SK-N-SH treated with all-trans-retinoic acid at 6 μM for 48 hours (cell line): ENCODE measurements around the gene TOM1L2.

Source experiments
- BACH2 ChIP-seq: fragments of 250-450 bp; sonication (Bioruptor Pico); IDR thresholded peaks from 2 replicates; pipeline ENCODE4 v1.9.0; 2021; ENCODE audit warnings: mild to moderate bottlenecking, borderline replicate concordance
- PATZ1 ChIP-seq: fragments of 250-450 bp; sonication (Bioruptor Pico); IDR thresholded peaks from 2 replicates; pipeline ENCODE4 v1.8.0; 2020; ENCODE audit warnings: mild to moderate bottlenecking, moderate library complexity, borderline replicate concordance

DNA sequence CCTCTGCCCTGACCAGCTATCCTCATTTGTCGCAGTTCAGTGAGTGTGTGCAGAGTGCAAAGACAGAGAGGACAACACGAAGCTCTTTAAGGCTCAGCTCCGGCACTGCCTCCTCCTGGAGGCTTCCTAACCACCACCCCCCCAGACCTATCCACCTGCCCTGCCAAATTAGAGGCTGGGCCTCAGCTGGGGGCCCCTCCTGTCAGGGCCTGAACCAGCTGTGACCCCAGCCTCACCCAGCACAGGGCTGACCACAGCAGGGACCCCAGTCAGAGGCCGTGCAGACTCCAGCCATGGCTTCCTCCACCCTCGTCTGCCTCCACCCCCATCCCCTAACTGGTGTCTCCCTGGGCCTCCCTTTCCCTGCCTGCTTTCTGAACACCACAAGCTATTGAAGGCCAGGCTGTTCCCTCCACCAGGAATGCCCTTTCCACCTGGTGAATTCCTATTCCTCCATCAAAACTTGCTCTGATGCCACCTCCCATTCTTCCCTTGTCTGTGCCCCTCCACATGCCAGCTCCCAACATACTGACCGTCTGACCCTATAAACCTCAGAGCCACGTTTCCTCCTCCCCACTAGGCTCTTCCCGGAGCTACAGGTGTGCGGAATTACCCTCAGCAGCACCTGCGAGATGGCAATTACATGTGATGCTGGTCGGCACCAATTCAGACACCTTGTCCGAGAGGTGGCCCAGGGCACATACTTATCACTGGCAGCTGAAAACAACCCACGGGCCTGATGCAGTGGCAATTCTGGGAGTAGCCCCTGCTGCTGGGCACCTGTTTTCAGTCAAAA is 144.2 kb downstream of the TOM1L2 start:
- TF ChIP-seq PATZ1 (no peak), BACH2 (no peak)
